Neural cell (in vitro differentiated cells): ENCODE measurements around the gene SLC12A7.

Experiments
- CTCF ChIP-seq: fragments of 450-650 bp; IDR thresholded peaks from 2 replicates; pipeline ENCODE4 v1.5.1; 2014; ENCODE audit warnings: antibody characterized with exemption, mild to moderate bottlenecking, moderate library complexity; ENCODE audit not compliant: poor library complexity, severe bottlenecking
- EZH2 ChIP-seq: fragments of 200-600, 300-800 bp; shearing (Covaris generic), sonication (generic); IDR thresholded peaks from 2 replicates; pipeline ENCODE4 v1.6.1; 2014; ENCODE audit warnings: antibody characterized with exemption, low read length, borderline replicate concordance, mild to moderate bottlenecking; ENCODE audit not compliant: insufficient read depth, poor library complexity, severe bottlenecking
- RAD21 ChIP-seq: fragments of 450-650 bp; conservative IDR thresholded peaks from 2 replicates; pipeline ENCODE4 v1.6.1; 2014; ENCODE audit warnings: antibody characterized with exemption, mild to moderate bottlenecking, moderate library complexity

GRCh38 chr5:1077026-1077425, 34.8 kb downstream of the SLC12A7 start:
- TF ChIP-seq CTCF (no peak), RAD21 (no peak), EZH2 (no peak)
